WTC11 (cell line): ENCODE results near the gene CEP192.

Experiments
- CREB1 ChIP-seq: sonication (generic); formaldehyde crosslinking; IDR thresholded peaks from 2 replicates; pipeline ENCODE4 v1.8.0; 2023; ENCODE audit warnings: mild to moderate bottlenecking, missing genetic modification reagents
- ELF4 ChIP-seq: sonication (generic); formaldehyde crosslinking; IDR thresholded peaks from 2 replicates; pipeline ENCODE4 v1.8.1; 2022; ENCODE audit warnings: low read depth, mild to moderate bottlenecking, moderate library complexity, missing genetic modification reagents
- IRF2 ChIP-seq: sonication (generic); formaldehyde crosslinking; IDR thresholded peaks from 2 replicates; pipeline ENCODE4 v1.8.0; 2022; ENCODE audit warnings: low read depth, missing genetic modification reagents, borderline replicate concordance
- NFYB ChIP-seq: sonication (generic); formaldehyde crosslinking; conservative IDR thresholded peaks from 2 replicates; pipeline ENCODE4 v1.8.0; 2022; ENCODE audit warnings: low read depth, missing genetic modification reagents
- ZBTB21 ChIP-seq: sonication (generic); formaldehyde crosslinking; IDR thresholded peaks from 2 replicates; pipeline ENCODE4 v1.8.1; 2023; ENCODE audit warnings: mild to moderate bottlenecking, missing genetic modification reagents, borderline replicate concordance
- ZNF138 ChIP-seq: sonication (generic); formaldehyde crosslinking; conservative IDR thresholded peaks from 2 replicates; pipeline ENCODE4 v1.8.1; 2022; ENCODE audit warnings: mild to moderate bottlenecking, moderate library complexity, missing genetic modification reagents
- ZNF232 ChIP-seq: sonication (generic); formaldehyde crosslinking; IDR thresholded peaks from 2 replicates; pipeline ENCODE4 v1.8.0; 2022; ENCODE audit warnings: mild to moderate bottlenecking, missing genetic modification reagents
- TF ChIP-seq, protein P1 (sequence below): fragments of 200-600 bp; IDR thresholded peaks from 2 replicates; pipeline ENCODE4 v1.8.0; 2022; ENCODE audit warnings: antibody characterized with exemption
- TF ChIP-seq, protein P2 (sequence below): sonication (generic); formaldehyde crosslinking; IDR thresholded peaks from 2 replicates; pipeline ENCODE4 v1.8.0; 2022; ENCODE audit warnings: mild to moderate bottlenecking, missing genetic modification reagents
- TF ChIP-seq, protein P3 (sequence below): sonication (generic); formaldehyde crosslinking; IDR thresholded peaks from 2 replicates; pipeline ENCODE4 v1.8.1; 2023; ENCODE audit warnings: mild to moderate bottlenecking, missing genetic modification reagents, moderate library complexity
- TF ChIP-seq, protein P4 (sequence below): sonication (generic); formaldehyde crosslinking; IDR thresholded peaks from 2 replicates; pipeline ENCODE4 v1.8.0; 2022; ENCODE audit warnings: mild to moderate bottlenecking, missing genetic modification reagents

DNA sequence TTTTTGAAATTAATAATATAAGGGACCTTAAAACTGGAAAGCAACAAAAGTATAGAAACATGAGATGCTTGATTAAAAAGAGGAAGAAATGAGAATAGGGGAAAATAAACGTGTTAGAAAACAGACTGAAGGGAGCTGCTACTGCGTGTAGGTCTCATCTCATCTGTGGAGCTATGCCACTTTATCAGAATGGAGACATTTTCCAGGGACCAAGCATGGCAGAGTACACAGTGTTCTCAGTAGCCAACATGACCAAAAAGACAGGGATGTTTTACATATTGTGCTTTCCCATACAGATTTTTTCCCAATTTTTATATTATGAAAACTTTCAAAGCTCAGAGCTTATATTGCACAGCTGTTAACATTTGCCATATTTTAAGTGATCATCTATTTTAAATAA lies 23.1 kb downstream of the CEP192 start:
- TF ChIP-seq, protein P1, sequence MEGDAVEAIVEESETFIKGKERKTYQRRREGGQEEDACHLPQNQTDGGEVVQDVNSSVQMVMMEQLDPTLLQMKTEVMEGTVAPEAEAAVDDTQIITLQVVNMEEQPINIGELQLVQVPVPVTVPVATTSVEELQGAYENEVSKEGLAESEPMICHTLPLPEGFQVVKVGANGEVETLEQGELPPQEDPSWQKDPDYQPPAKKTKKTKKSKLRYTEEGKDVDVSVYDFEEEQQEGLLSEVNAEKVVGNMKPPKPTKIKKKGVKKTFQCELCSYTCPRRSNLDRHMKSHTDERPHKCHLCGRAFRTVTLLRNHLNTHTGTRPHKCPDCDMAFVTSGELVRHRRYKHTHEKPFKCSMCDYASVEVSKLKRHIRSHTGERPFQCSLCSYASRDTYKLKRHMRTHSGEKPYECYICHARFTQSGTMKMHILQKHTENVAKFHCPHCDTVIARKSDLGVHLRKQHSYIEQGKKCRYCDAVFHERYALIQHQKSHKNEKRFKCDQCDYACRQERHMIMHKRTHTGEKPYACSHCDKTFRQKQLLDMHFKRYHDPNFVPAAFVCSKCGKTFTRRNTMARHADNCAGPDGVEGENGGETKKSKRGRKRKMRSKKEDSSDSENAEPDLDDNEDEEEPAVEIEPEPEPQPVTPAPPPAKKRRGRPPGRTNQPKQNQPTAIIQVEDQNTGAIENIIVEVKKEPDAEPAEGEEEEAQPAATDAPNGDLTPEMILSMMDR, result no peak
- TF ChIP-seq IRF2 (CRISPR knock-in tag) (no peak), NFYB (no peak), ELF4 (CRISPR knock-in tag) (no peak), CREB1 (CRISPR knock-in tag) (no peak), ZBTB21 (CRISPR knock-in tag) (no peak), ZNF232 (no peak), ZNF138 (CRISPR knock-in tag) (no peak)
- TF ChIP-seq, protein P2, sequence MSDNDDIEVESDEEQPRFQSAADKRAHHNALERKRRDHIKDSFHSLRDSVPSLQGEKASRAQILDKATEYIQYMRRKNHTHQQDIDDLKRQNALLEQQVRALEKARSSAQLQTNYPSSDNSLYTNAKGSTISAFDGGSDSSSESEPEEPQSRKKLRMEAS (CRISPR knock-in tag), result no peak
- TF ChIP-seq, protein P3, sequence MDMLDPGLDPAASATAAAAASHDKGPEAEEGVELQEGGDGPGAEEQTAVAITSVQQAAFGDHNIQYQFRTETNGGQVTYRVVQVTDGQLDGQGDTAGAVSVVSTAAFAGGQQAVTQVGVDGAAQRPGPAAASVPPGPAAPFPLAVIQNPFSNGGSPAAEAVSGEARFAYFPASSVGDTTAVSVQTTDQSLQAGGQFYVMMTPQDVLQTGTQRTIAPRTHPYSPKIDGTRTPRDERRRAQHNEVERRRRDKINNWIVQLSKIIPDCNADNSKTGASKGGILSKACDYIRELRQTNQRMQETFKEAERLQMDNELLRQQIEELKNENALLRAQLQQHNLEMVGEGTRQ (CRISPR knock-in tag), result no peak
- TF ChIP-seq, protein P4, sequence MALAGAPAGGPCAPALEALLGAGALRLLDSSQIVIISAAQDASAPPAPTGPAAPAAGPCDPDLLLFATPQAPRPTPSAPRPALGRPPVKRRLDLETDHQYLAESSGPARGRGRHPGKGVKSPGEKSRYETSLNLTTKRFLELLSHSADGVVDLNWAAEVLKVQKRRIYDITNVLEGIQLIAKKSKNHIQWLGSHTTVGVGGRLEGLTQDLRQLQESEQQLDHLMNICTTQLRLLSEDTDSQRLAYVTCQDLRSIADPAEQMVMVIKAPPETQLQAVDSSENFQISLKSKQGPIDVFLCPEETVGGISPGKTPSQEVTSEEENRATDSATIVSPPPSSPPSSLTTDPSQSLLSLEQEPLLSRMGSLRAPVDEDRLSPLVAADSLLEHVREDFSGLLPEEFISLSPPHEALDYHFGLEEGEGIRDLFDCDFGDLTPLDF (CRISPR knock-in tag), result no peak
